ENCODE results near the gene ZNF302.
"Not testable (repeated sequence)": the region's sequence is repeated elsewhere in the genome, so short reads cannot be mapped to it uniquely, and the experiment has no call there.

ZNF302 gene

GRCh38 chr19:34675250-34675649 lies 2.2 kb upstream of the ZNF302 start:
- DNase-seq: no peak

DNA sequence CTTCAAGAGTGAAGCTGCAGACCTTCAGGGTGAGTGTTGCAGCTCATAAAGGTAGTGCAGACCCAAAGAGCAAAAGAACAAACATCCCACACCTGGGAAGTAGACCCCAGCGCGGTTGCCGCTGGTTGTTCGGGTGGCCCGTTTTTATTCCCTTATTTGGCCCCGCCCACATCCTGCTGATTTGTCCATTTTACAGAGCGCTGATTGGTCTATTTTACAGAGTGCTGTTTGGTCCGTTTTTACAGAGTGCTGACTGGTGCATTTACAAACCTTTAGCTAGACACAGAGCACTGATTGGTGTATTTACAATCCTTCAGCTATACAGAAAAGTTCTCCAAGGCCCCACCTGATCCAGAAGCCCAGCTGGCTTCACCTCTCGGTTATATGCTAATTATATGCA lies 1.6 kb upstream of the ZNF302 start:
- no peak for DNase-seq

- DNase-seq: peak; percentile 96
Observed at GRCh38 chr19:34676697-34677385, 637 bp upstream of the ZNF302 start, which contains the start of gene SCGB2B2. SCGB2B2 (minus strand) TSS chr19:34677159; CDS start chr19:34594563, 82,596 bp downstream.

- no peak for DNase-seq
Observed at GRCh38 chr19:34678085-34678412, 571 bp downstream of the ZNF302 start.

GRCh38 chr19:34678421-34678820 lies 943 bp downstream of the ZNF302 start:
- no peak for DNase-seq

DNA sequence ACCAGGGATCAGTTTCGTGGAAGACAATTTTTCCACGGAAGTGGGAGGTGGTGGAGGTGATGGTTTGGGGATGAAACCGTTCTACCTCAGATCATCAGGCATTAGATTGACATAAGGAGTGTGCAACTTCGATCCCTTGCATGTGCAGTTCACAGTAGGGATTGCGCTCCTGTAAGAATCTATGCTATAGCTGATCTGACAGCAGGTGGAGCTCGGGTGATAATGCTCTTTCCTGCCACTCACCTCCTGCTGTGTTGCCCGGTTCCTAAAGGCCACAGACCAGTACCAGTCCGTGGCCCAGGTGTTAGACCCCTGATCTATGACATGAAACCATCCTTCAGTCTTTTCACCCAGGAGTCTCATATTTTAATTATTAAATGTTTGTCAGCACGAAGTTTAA lies 4.0 kb downstream of the ZNF302 start:
- no peak for DNase-seq

DNA sequence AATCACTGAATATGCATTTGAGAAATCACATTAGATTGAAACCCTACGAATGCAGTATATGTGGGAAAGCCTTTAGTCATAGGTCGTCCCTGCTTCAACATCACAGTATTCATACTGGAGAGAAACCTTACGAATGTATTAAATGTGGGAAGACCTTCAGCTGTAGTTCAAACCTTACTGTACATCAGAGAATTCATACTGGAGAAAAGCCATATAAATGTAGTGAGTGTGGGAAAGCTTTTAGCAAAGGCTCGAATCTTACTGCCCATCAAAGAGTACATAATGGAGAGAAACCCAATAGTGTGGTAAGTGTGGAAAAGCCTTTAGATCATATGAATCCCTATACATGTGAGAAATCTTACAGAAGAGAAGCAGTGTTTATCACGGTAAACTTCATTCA lies 7.8 kb downstream of the ZNF302 start:
- DNase-seq: not testable (repeated sequence)

GRCh38 chr19:34686455-34686854 lies 9.0 kb downstream of the ZNF302 start:
- DNase-seq: no peak

- no peak for DNase-seq
Observed at GRCh38 chr19:34687348-34687747, 9.9 kb downstream of the ZNF302 start.

DNA sequence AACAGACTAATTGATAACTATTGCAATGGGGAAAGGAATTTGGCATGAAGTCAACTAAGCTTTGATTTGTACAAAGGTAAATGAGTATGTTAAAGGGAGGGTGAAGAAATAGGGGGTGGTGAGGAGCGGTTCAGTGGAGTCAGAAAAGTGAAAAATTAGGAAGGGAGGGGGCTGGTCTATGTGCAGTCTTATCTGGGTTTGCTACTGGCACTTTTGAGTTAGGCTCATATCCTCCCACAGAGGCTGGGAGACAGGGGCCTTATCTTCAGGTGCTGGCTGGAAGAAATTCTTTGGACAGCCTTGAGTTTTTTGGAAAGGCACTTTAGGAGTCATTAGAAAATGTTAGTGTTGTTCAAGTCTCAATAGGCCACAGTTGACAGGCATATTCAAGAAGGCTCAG lies 11.1 kb downstream of the ZNF302 start:
- DNase-seq: no peak

- DNase-seq: no peak
Observed at GRCh38 chr19:34690372-34690771, 12.9 kb downstream of the ZNF302 start.

DNA sequence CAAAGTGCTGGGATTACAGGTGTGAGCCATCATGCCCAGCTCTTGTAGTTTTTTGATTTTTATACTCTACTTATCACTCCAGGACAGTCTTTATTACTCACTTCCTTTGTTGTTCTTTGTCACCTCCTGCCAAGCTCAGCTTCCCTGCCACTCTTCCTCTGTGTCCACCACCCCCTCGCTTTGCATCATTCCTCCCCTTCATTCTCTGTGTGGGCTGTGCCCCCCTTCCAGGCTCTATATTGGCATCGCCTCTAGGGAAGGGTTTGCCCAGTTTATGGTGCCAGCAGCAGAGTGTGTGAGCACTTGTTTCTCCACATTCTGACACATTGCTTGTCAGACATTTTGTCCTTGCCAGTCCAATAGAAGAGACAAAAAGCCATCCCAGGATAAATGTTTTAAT lies 15.1 kb downstream of the ZNF302 start:
- DNase-seq: no peak

- no peak for DNase-seq
Observed at GRCh38 chr19:34707661-34708060, 30.2 kb downstream of the ZNF302 start.

DNA sequence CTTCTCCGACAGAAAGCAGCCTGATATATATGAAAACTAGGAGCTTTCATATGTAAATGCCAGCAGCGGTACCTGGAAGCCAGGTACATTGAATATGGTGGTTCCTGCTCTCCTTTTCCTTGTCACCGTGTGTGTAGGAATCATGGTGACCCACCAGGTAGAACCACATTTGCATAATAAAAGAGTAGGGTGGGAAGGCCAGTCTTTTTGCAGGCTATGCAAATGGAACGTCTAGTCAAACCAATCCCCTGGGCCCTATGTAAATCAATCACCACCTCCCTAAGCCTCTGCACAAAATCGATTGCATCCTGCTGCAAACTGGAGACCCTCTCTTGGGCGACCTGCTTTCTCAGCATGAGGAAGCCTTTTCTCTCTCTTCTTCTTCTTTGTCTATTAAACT lies 34.4 kb downstream of the ZNF302 start:
- no peak for DNase-seq

DNA sequence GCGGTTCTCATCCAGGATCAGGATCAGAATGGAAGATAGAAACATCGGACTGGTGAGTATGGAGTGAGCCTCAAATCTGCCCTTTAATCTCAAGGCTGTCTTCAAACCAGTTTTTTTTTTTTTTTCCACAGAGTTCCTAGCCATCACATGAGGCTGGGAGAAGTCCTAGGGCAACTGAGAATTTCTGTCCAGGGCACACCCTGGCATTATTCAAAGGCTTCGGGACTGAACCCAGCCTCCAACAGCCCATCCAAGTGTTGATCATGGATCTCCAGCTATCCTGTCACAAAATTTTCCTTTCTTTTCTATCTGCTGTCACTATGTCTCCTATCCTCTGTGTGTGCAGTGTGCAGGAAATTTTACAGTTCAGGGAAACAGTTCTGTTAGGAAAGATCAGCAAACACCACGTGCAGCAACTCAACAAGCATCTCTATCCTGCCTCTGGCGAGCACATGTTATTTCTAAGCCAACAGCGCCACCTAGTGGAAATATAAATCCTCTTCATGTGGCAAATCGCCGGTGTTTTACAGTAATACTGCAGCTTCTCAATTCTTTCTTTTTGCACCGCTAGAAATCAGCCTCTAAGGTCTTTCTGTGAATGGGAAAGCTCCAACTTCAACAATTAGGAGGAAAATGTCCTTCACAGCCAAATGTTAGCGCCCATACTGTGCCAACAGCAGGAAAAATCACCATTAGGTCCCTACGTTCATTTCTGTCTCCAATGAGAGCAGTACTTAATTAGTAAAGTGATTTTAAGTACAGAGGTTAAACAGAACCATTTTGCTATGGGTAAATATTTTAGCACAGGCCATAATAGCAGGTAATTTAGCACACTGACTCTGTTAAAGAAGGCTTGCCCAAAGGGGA lies 35.1 kb downstream of the ZNF302 start:
- DNase-seq: peak; percentile 66

DNA sequence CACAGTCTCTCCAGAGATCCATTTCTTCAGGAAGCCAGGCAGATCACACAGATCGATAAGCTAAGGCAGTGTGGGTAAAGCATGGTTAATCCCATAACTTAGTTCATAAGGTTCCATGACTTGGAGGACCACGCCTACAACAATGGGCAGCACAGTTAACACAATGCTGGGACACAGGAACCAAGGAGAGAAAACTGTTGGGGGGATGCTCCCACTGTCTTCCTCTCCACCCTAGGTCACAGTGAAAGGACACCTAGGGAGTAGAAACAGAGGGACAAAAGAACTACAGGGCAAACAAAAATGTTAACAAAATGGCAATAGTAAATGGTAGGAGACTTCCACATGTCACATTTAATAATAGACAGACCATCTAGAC lies 35.8 kb downstream of the ZNF302 start:
- no peak for DNase-seq

DNA sequence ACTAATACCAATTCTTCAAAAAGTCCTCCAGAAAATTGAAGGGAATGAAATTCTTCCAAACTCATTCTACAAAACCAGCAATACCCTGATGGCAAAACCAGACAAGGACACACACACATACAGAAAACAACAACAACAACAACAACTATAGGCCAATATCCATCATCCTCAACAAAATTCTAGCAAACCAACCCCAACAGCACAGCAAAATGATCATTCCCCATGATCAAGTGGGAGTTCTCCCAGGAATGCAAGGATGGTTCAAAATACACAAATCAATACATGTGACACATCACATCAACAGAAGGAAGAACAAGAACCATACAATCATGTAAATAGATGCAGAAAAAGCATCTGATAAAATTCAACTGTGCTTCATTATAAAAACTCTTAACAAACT lies 37.9 kb downstream of the ZNF302 start:
- DNase-seq: no peak

- no peak for DNase-seq
Observed at GRCh38 chr19:34722353-34722752, 44.9 kb downstream of the ZNF302 start.

DNA sequence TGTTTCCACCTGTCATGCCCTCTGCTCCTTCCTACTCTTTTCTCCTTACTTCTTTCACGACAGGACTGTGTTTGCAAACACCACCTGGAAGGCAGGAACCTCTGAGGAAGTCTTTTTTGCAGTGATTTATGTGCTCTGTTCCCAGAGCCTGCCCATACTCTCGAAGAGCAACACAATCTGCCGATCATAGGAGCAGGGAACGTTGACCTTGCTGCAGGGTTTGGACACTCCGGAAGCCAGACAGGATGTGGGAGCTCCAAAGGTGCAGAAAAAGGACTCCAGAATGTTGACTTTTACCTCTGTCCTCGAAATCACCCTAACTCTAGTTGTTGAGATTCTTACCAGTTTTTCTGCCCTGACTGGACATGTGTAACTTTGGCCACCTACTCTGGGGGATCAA lies 47.9 kb downstream of the ZNF302 start:
- no peak for DNase-seq

- no peak for DNase-seq
Observed at GRCh38 chr19:34731019-34731829, 53.7 kb downstream of the ZNF302 start.

GRCh38 chr19:34731964-34732363 lies 54.5 kb downstream of the ZNF302 start:
- DNase-seq: no peak

GRCh38 chr19:34732612-34733211 lies 55.2 kb downstream of the ZNF302 start:
- no peak for DNase-seq

DNA sequence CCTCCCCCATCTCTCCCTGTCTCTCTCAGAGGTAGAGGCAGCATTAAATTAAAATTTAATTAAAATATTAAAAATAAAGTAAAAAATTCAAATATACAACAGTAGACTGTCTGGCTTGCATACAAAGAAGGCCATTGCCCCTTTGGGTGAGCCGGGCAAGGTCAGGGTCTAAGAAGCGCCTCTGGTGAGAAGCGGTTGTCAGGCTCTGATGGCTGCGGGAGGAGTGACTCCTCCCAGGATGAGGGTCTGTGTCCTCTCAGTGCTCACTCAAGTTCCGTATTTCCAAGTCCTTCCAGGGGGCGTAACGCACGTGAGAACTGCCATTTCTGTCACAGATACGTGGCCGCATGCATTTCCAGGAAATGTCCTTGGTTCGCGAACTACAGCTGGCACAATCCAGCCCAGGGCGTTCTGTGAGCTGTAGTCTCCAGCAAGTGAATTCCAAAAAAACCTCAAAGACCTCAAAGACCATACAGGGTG lies 55.8 kb downstream of the ZNF302 start:
- DNase-seq: no peak
